CD4-positive, alpha-beta T cell treated with Interleukin-21 for 1 hour (primary cell): ENCODE data around the gene CAMTA1.

Experiments
- DNase-seq: peaks from one replicate; pipeline ENCODE4 v3.0.0-alpha.2; 2020

CAMTA1 gene

GRCh38 chr1:7278827-7279765, 493.8 kb downstream of the CAMTA1 start:
- DNase-seq, result no peak

DNA sequence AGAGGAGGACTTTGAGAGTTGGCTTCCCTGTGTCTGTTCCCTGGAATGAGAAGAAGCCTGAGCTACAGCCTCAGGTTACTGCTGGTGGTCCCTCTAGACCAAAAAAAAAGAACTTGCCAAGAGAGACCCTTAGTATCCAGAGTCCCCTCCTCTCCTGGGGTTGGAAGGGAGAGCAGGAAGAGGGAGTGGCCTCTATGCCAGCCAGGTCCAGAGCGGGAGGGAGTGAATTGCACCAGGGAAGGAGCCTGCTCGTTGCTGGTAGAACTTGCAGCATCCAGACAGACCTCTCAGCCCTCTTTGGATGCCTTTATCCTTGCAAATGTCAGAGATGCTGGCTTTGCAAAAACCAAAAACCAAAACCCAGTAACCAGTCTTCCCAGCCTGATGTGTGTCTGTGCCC, 494.5 kb downstream of the CAMTA1 start:
- no peak for DNase-seq

- no peak for DNase-seq
Observed at GRCh38 chr1:7280347-7280960, 495.2 kb downstream of the CAMTA1 start.

DNA sequence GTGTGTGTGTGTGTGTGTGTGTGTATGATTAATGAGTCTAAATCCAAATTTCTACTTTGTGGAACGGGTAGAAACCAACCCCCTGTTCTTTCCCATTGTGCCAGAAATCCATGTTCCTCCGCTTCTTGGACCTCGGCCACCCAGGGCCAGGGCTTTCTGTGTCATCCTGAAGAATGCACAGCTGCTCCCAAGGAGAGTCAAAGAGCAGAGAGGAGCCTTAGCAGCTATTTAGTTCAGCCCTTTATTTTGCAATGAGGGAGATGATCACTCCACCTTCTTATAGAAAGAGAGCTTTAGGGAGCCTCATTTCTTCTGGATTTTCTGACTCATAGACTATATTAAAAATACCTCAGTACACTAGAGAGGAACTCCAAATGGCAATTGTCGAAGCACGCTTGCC, 496.6 kb downstream of the CAMTA1 start:
- DNase-seq, result no peak

DNA sequence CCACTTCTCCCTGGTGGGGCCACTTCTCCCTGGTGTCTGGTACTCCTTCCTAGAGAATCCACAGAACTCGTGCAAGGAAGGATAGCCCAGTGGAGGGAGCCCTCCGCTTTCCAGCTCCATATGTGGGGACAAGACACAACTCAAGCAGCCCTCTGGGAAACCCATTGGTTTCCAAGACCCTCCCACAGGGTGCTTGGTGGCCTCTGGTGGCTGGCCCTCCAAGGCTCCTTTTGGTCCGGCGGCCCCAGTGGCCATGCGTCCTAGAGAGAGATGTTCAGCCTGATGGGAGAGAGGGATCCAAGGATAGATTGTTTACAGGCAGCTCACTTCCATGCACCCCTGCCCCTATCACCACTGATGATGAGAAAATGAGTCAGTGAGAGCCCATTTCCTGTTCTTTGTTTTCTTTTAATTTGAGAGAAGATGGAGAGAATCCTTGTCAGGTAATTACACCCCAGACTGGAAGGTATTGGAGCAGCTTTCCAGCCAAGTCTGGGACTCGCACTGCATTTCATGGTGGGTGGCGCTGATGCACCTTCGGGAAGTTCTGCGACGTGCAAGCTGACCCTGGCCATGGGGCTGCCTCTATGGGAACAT, 499.7 kb downstream of the CAMTA1 start:
- DNase-seq, result no peak

DNA sequence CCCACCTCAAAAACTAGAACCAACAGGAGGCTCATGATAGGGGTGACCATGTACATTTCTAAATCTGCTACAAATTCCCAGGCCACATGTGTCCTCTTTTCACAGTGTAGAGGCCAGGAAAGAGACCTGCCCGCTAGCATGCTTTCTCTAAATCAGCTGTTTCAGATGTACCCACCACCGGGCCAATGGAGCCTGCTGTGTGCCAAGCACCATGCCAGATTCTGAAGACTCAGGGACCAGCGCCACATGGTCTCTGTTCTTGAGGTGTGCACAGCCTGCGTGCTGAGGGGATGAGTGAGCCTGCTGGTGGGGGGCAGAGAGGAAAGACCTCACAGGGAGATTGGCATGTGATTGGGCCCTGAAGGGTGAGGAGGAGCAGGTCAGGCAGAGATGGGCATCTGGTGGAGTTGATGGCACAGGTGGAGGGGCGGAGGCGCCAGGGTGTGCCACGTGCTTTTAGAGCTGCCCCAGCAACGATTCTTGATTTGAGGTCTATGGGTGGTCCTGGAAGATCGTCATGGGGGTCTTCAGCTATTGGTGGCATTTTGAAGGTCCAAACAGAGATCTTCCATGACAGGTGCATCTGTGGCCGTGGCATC, 500.7 kb downstream of the CAMTA1 start:
- no peak for DNase-seq

DNA sequence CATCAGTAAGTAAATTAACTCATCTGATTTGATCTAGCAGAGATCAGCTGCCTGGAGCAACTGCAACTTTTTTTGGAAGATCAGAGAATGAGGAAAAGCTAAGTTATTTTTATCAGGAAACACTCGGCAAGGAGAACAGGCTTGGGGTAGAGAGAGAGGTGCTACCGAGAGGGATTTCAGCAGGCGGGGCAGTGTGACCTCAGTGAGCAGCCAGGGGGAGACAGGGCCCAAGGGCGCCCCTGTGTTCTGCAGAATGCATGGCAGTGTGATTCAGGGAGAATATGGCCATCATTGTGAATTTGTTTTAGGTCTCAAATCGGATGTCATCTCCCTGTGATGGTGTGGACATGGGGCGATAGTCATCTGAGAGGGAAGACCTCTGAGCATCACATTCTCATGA, 501.8 kb downstream of the CAMTA1 start:
- DNase-seq, result no peak

DNA sequence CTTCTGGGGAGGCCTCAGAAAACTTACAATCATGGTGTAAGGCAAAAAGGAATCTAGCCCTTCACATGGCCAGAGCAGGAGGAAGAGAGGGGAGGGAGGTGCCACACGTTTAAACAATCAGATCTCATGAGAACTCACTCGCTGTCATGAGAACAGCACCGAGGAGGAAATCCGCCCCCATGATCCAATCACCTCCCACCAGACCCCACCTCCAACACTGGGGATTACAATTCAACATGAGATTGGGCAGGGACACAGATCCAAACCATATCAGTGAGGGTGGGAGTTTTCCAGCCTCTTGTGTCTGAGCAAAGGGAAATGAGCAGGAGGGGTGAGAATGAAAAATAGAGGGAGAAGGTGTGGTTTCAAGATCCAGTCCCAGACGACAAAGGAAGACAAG, 503.7 kb downstream of the CAMTA1 start:
- no peak for DNase-seq

DNA sequence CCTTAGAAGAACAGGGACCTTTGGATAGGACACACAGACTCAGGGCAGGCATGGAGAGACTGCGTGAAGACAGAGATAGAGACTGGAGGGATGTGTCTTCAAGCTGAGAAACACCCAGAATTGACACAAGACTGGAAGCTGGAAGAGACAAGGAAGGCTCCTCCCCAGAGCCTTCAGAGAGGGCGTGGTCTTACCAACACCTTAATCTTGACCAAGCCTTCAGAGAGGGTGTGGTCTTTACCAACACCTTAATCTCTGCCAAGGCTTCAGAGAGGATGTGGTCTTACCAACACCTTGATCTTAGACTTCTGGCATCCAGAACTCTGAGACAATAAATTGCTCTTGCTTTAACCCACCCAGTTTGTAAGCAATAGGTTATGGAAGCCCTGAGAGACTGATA, 504.4 kb downstream of the CAMTA1 start:
- no peak for DNase-seq

- DNase-seq, result no peak
Observed at GRCh38 chr1:7290971-7291970, 506.0 kb downstream of the CAMTA1 start.

- DNase-seq, result no peak
Observed at GRCh38 chr1:7292036-7292681, 506.9 kb downstream of the CAMTA1 start.

GRCh38 chr1:7292714-7293419, 507.6 kb downstream of the CAMTA1 start:
- DNase-seq, result no peak

- no peak for DNase-seq
Observed at GRCh38 chr1:7293702-7294629, 508.7 kb downstream of the CAMTA1 start.

GRCh38 chr1:7294636-7295035, 509.4 kb downstream of the CAMTA1 start:
- DNase-seq, result no peak

DNA sequence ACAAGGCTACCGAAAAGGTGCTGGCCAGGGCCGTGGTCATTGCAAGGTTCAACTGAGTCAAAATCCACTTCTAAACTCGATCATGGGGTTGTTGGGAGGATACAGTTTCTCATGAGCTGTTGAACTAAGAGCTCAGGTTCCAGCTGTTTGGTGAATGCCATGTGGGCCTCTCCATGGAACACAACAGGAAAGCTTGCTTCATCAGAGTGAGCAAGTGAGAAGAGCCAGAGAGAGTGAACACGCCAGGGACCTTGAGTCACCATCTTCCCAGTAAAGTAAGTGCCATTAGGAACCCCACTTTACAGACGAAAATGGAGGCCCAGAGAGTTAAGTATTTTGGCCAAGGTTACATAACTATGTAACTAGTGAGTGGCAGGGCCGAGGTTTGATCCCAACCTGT, 510.7 kb downstream of the CAMTA1 start:
- DNase-seq, result no peak

DNA sequence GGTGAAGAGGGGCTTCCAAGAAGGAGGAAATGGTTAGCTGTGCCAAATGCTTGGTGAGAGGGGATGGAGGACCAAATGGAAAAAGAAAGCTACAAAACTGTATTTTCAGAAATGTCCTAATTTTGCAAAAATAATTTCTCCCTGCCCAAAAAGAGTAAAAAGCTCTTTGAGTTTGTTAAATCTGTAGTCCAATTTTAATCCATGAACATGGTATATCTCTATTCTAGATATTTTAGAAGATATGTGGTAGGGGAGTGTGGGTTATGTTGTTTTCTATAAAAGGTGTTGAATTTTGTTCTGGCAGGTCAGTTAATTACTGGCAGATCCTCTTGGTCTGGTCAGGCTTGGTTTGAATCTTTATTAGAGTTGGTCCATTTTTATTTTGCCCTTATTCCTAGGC, 511.7 kb downstream of the CAMTA1 start:
- DNase-seq, result no peak

- no peak for DNase-seq
Observed at GRCh38 chr1:7298145-7298544, 512.9 kb downstream of the CAMTA1 start.

DNA sequence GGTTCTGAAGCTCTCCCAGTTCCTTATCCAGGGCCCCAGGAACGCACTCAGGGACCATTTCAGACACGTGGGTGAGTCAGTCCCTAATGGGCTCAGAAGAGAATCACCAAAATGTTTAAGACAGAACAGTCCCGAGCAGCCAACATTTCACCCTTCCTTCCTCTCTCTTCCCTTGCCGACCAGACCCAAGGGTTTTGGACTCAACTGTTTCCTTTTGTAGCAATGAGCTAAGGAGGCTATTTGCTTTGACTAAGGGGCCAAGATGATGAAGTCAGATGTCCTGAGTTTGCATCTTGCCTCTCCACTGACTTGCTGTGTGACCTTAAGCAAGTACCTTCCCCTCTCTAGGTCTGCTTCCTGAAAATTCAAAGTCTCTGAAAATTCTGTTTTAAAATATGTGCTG, 513.5 kb downstream of the CAMTA1 start:
- no peak for DNase-seq

DNA sequence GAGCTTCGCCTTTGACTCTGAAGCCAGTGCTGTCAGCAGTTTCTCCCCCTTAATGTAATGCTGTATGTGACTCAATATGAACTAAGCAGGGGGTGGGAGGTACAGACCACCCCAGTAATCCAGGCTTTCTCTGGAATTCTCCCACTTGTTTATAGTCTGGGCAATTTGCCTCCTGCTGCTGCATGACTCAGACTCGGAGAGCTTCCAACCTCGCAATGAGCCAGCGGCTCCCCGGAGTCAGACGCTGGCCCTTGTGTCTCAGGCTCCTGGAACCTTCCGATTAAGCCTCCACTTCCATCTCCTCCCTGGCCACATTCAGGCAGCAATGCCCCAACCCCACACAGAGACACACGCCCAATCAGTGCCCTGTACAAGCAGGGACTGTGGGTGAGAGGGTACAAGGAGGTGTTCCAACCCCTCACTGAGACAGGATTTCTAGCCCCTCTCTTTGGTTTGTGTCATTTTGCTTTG, 514.1 kb downstream of the CAMTA1 start:
- no peak for DNase-seq

DNA sequence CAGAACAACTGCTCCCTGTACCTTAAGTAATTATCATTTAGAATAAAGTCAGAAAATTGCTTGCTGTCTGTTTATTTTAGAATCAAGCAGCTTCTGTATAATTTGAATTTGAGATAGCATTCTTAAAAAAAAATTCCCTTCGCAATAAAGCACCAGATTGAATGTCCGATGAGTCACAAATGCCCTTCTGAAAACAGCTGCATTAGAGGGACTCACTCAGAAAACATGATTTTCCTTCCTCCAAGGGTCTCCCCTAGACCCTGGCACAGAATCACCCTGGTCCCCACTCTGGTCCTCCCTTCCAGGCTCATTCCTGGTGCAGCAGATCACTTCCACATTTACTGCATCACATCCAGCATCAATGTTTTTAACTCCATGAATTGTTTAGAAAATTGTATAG, 514.7 kb downstream of the CAMTA1 start:
- DNase-seq, result no peak
